DND-41 (cell line): Measurements from ENCODE around the gene HARS2.
"Not testable (repeated sequence)": the region's sequence is repeated elsewhere in the genome, so short reads cannot be mapped to it uniquely, and the experiment has no call there.

Experiments used
- ATAC-seq: fragments of 200-7000 bp; cut with Tn5 transposase; 3 replicates; pipeline ENCODE4 v1.9.1; 2021; ENCODE audit warnings: low read depth; ENCODE audit not compliant: insufficient read depth
- DNase-seq: peaks from one replicate; pipeline ENCODE4 v3.0.0-alpha.2; 2020
- H2AFZ ChIP-seq: 2 replicates; pipeline ENCODE4 v1.6.0; 2012; ENCODE audit warnings: low read depth, low read length
- H3K27ac ChIP-seq: 2 replicates; pipeline ENCODE4 v1.5.1; 2012; ENCODE audit warnings: low read length, inconsistent platforms
- H3K27me3 ChIP-seq: fragments of 200-600 bp; sonication (generic); 2 replicates; pipeline ENCODE4 v1.6.0; 2012; ENCODE audit warnings: low read length, mild to moderate bottlenecking, inconsistent platforms; ENCODE audit not compliant: insufficient read depth, poor library complexity
- H3K36me3 ChIP-seq: 2 replicates; pipeline ENCODE4 v1.5.1; 2012; ENCODE audit warnings: low read length, inconsistent platforms; ENCODE audit not compliant: insufficient read depth
- H3K4me1 ChIP-seq: 2 replicates; pipeline ENCODE4 v1.5.1; 2012; ENCODE audit warnings: mild to moderate bottlenecking, low read length; ENCODE audit not compliant: insufficient read depth
- H3K4me2 ChIP-seq: 2 replicates; pipeline ENCODE4 v1.6.0; 2012; ENCODE audit warnings: mild to moderate bottlenecking, moderate library complexity, low read length, inconsistent platforms; ENCODE audit not compliant: insufficient read depth
- H3K4me3 ChIP-seq, 2 experiments: fragments of 200-600 bp in 1 of 2; shearing (Covaris generic) in 1 of 2; 2 replicates each; pipeline ENCODE4 v1.5.1; 2012 to 2016; ENCODE audit warnings: inconsistent platforms in 2 of 2, low read length in 2 of 2, mild to moderate bottlenecking in 2 of 2, low read depth in 1 of 2, moderate library complexity in 1 of 2
- H3K79me2 ChIP-seq: 2 replicates; pipeline ENCODE4 v1.6.0; 2012; ENCODE audit warnings: low read length, inconsistent platforms; ENCODE audit not compliant: insufficient read depth
- H3K9ac ChIP-seq: 2 replicates; pipeline ENCODE4 v1.6.0; 2012; ENCODE audit warnings: low read depth, mild to moderate bottlenecking, inconsistent platforms, low read length, moderate library complexity
- H3K9me3 ChIP-seq: 2 replicates; pipeline ENCODE4 v1.5.1; 2012; ENCODE audit warnings: low read length, moderate library complexity, mild to moderate bottlenecking, inconsistent platforms; ENCODE audit not compliant: insufficient read depth, severe bottlenecking
- H4K20me1 ChIP-seq: 2 replicates; pipeline ENCODE4 v1.6.0; 2012; ENCODE audit warnings: low read length; ENCODE audit not compliant: insufficient read depth
- CTCF ChIP-seq: IDR thresholded peaks from 2 replicates; pipeline ENCODE4 v1.5.1; 2012; ENCODE audit warnings: borderline replicate concordance, low read length, moderate library complexity, mild to moderate bottlenecking; ENCODE audit not compliant: poor library complexity, severe bottlenecking; ENCODE audit errors: extremely low read depth
- EZH2 ChIP-seq: IDR thresholded peaks from 3 replicates; pipeline ENCODE4 v1.6.1; 2012; ENCODE audit warnings: borderline replicate concordance, low read depth, mild to moderate bottlenecking, moderate library complexity, low read length, inconsistent platforms; ENCODE audit not compliant: severe bottlenecking

HARS2 gene

GRCh38 chr5:140647042-140647419 lies 44.2 kb upstream of the HARS2 start:
- no peak for TF ChIP-seq CTCF
- no peak for TF ChIP-seq EZH2
- Histone ChIP-seq H3K4me1 (peaks cover 55% of the 10 kb centered on the region), H3K27me3 (no peaks in the 10 kb centered on the region), H3K79me2 (peaks cover 66% of the 10 kb centered on the region), H3K4me2 (peak overlapping the region; percentile 94), H4K20me1 (peaks cover 7% of the 10 kb centered on the region; the same call in 1 of the 2 replicates), H3K27ac (peak overlapping the region; percentile 93), H3K9ac (peak overlapping the region; percentile 89), H2AFZ (peak overlapping the region; percentile 94), H3K36me3 (peaks cover 69% of the 10 kb centered on the region), H3K4me3 (peak overlapping the region; percentile 91 to 98), H3K9me3 (no peaks in the 10 kb centered on the region)
- DNase-seq (no peak), ATAC-seq (peak; percentile 41)

GRCh38 chr5:140658870-140659269 lies 32.4 kb upstream of the HARS2 start:
- Histone ChIP-seq H2AFZ (no peak overlapping the region), H3K4me3 (no peak overlapping the region), H3K9ac (no peak overlapping the region), H3K79me2 (no peaks in the 10 kb centered on the region), H3K27me3 (no peaks in the 10 kb centered on the region), H3K4me2 (no peak overlapping the region), H3K9me3 (no peaks in the 10 kb centered on the region), H3K4me1 (peaks cover 8% of the 10 kb centered on the region), H4K20me1 (no peaks in the 10 kb centered on the region), H3K27ac (no peak overlapping the region), H3K36me3 (peaks cover 91% of the 10 kb centered on the region)
- ATAC-seq, result no peak
- TF ChIP-seq CTCF, result no peak
- TF ChIP-seq EZH2, result no peak
- no peak for DNase-seq

- not testable (repeated sequence) for DNase-seq, H3K27me3 ChIP-seq, H2AFZ ChIP-seq, H3K79me2 ChIP-seq, H3K4me2 ChIP-seq, H3K4me3 ChIP-seq, H4K20me1 ChIP-seq, H3K27ac ChIP-seq, H3K9me3 ChIP-seq, ATAC-seq, H3K9ac ChIP-seq
- Histone ChIP-seq H3K4me1 (peaks cover 14% of the 10 kb centered on the region), H3K36me3 (peaks cover 79% of the 10 kb centered on the region)
Measured at GRCh38 chr5:140660371-140660770, 30.9 kb upstream of the HARS2 start.

- ATAC-seq (no peak), DNase-seq (no peak)
- Histone ChIP-seq H4K20me1 (peaks cover 11% of the 10 kb centered on the region; the same call in 1 of the 2 replicates), H3K9ac (peak overlapping the region; percentile 83), H3K9me3 (no peaks in the 10 kb centered on the region), H3K4me1 (peaks cover 37% of the 10 kb centered on the region), H3K4me3 (peak overlapping the region; percentile 87 to 91), H3K79me2 (peaks cover 40% of the 10 kb centered on the region), H3K36me3 (peaks cover 70% of the 10 kb centered on the region), H2AFZ (peak overlapping the region; percentile 98), H3K4me2 (peak overlapping the region; percentile 83), H3K27ac (peak overlapping the region; percentile 89), H3K27me3 (no peaks in the 10 kb centered on the region)
- TF ChIP-seq EZH2 (no peak), CTCF (no peak)
Measured at GRCh38 chr5:140664030-140664358, 27.3 kb upstream of the HARS2 start.
